OCI-LY7 (cell line): ENCODE data around the gene GEN1. TPM values are rescaled to one million over a fixed set of nuclear protein-coding genes. Genes with fewer than 3 reads are reported as not detected.

Experiments
- Bru-seq: library from RNA; stranded (reverse); fragments of 400-500 nt; gene quantifications from one replicate; lab custom pipeline; 2021; lab: Mats Ljungman, UMichigan
- BruChase-seq, 2 experiments: library from RNA; stranded (reverse); fragments of 400-500 nt; gene quantifications; one replicate each; lab custom pipeline; 2021; lab: Mats Ljungman, UMichigan
- BruUV-seq: library from RNA; stranded (reverse); fragments of 400-500 nt; replicated peaks from 2 replicates; lab custom pipeline; 2021; lab: Mats Ljungman, UMichigan
- CTCF ChIA-PET: fragments of 300-600 bp; sonication (Branson Sonifier 250); formaldehyde crosslinking; loops from one replicate; lab custom pipeline; 2022; ENCODE audit warnings: antibody characterized with exemption; ENCODE audit not compliant: unreplicated experiment; lab: Charles Lee
- POLR2A ChIA-PET: fragments of 300-600 bp; sonication (Branson Sonifier 250); formaldehyde crosslinking; loops from one replicate; lab custom pipeline; 2022; ENCODE audit warnings: antibody characterized with exemption; lab: Charles Lee
- DNase-seq: peaks from one replicate; pipeline ENCODE4 v3.0.0-alpha.2; 2015; ENCODE audit warnings: low spot score
- H2AFZ ChIP-seq: fragments of 200-600 bp; sonication (generic), shearing (Covaris generic); 2 replicates; pipeline ENCODE4 v1.6.1; 2014; ENCODE audit warnings: mild to moderate bottlenecking, antibody characterized with exemption, low read length, moderate library complexity
- H3K27ac ChIP-seq: fragments of 200-600 bp; sonication (generic); 2 replicates; pipeline ENCODE4 v1.5.1; 2014; ENCODE audit warnings: mixed run types, low read depth, mild to moderate bottlenecking, moderate library complexity, low read length, inconsistent platforms; ENCODE audit not compliant: poor library complexity, severe bottlenecking
- H3K36me3 ChIP-seq: fragments of 200-600 bp; sonication (generic); 2 replicates; pipeline ENCODE4 v1.6.1; 2014; ENCODE audit warnings: mild to moderate bottlenecking, antibody characterized with exemption, low read length, moderate library complexity, mixed read lengths; ENCODE audit not compliant: insufficient read depth
- H3K4me1 ChIP-seq: fragments of 200-600 bp; sonication (generic); 2 replicates; pipeline ENCODE4 v1.5.1; 2014; ENCODE audit warnings: mild to moderate bottlenecking, low read length; ENCODE audit not compliant: insufficient read depth, poor library complexity, severe bottlenecking
- H3K4me2 ChIP-seq: fragments of 200-600 bp; sonication (generic); 2 replicates; pipeline ENCODE4 v1.6.1; 2014; ENCODE audit warnings: mild to moderate bottlenecking, low read length
- H3K4me3 ChIP-seq: fragments of 200-600 bp; sonication (generic); 2 replicates; pipeline ENCODE4 v1.5.1; 2014; ENCODE audit warnings: mild to moderate bottlenecking, low read depth, low read length; ENCODE audit not compliant: poor library complexity, severe bottlenecking
- H3K79me2 ChIP-seq: fragments of 200-600 bp; sonication (generic); 2 replicates; pipeline ENCODE4 v1.6.1; 2016; ENCODE audit warnings: low read depth, mild to moderate bottlenecking, low read length, moderate library complexity, mixed read lengths; ENCODE audit not compliant: insufficient read depth
- H3K9me2 ChIP-seq: fragments of 200-600 bp; sonication (generic); 2 replicates; pipeline ENCODE4 v1.6.1; 2016; ENCODE audit warnings: mild to moderate bottlenecking, low read length, mixed read lengths; ENCODE audit not compliant: insufficient read depth
- H3K9me3 ChIP-seq: fragments of 200-600 bp; sonication (generic); 2 replicates; pipeline ENCODE4 v1.6.1; 2014; ENCODE audit warnings: mild to moderate bottlenecking, mixed run types, low read length, mixed read lengths
- H4K20me1 ChIP-seq: fragments of 200-600 bp; sonication (generic); 2 replicates; pipeline ENCODE4 v1.6.1; 2014; ENCODE audit warnings: mild to moderate bottlenecking, antibody characterized with exemption, low read length, moderate library complexity, mixed read lengths; ENCODE audit not compliant: insufficient read depth
- CTCF ChIP-seq: fragments of 200-600 bp; sonication (generic); conservative IDR thresholded peaks from 2 replicates; pipeline ENCODE4 v1.5.1; 2014; ENCODE audit warnings: mild to moderate bottlenecking, antibody characterized with exemption, low read length, moderate library complexity, mixed read lengths
- EZH2phosphoT487 ChIP-seq: fragments of 200-600 bp; sonication (generic); IDR thresholded peaks from 2 replicates; pipeline ENCODE4 v1.6.1; 2018; ENCODE audit warnings: low read depth, borderline replicate concordance, mild to moderate bottlenecking, mixed run types, antibody characterized with exemption, low read length, moderate library complexity, mixed read lengths
- intact Hi-C: fragments of 100-400 bp; cut with micrococcal nuclease; formaldehyde crosslinking; loops from one replicate; pipeline ENCODE4 v1.10.0; 2022; ENCODE audit not compliant: unreplicated experiment
- long read RNA-seq: library from polyadenylated mRNA; stranded (forward); transcript quantifications from one replicate; pipeline ENCODE4 v2.0.0, GENCODE V29; 2022
- total RNA-seq, 2 experiments: library from RNA; depleted of rRNA in 1 of 2; stranded (reverse); fragments of >200 nt in 1 of 2; shearing (Covaris generic) in 1 of 2; gene quantifications; 2 replicates each; pipeline ENCODE4 v1.2.3, GENCODE V29; 2014 to 2022

Gene GEN1
- total RNA-seq (2014; rRNA removed; shearing (Covaris generic)) (37.6 and 52.5 TPM in 2 replicates), total RNA-seq (2022) (101 and 112 TPM in 2 replicates), Bru-seq, nascent RNA (percentile 98 among the genes with signal in this experiment), BruChase-seq, experiment 1, labeled RNA remaining after a 6-hour chase (percentile 98 among the genes with signal in this experiment), BruChase-seq, experiment 2, labeled RNA remaining after a 2-hour chase (percentile 99 among the genes with signal in this experiment)
- long read RNA-seq, full-length matches to known transcripts, result 6 of 32 reads
- long read RNA-seq, partial matches to known transcripts, result 12 of 32 reads
- long read RNA-seq, other reads (novel, unspliced or antisense), result 14 of 32 reads

GRCh38 chr2:17753803-17754663, at the start of gene GEN1, which contains the start of gene SMC6:
Gene GEN1, plus strand, starts transcription at chr2:17754138. Its CDS starts 5,806 bp downstream, at chr2:17759944.
Gene SMC6, minus strand, starts transcription at chr2:17753810. Its CDS starts 7,864 bp downstream, at chr2:17745946.
- POLR2A ChIA-PET, result interaction anchor here (0.6 to 1.2 kb wide), 17 partner anchors 11 to 1127 kb away, joined by 3 to 7 read pairs (median 4); no protein-coding TSS in a partner anchor
- H3K36me3 ChIP-seq, result peaks cover 32% of the 10 kb centered on the region
- peak within 1 kb of the TSS; percentile 98 for H3K4me3 ChIP-seq
- H3K27ac ChIP-seq, result peak within 1 kb of the TSS; percentile 89
- peak within 1 kb of the TSS; percentile 58; the same call in 1 of the 2 replicates for H2AFZ ChIP-seq
- H3K4me2 ChIP-seq, result peak within 1 kb of the TSS; percentile 88
- peaks cover 90% of the 10 kb centered on the region for H3K79me2 ChIP-seq
- CTCF ChIA-PET, result interaction anchor here (0.7 kb wide), 1 partner anchor 45 kb away, joined by 3 read pairs; no protein-coding TSS in a partner anchor
- H3K9me3 ChIP-seq, result no peaks in the 10 kb centered on the region
- no peak for TF ChIP-seq CTCF
- TF ChIP-seq EZH2phosphoT487, result no peak
- peaks cover 40% of the 10 kb centered on the region for H4K20me1 ChIP-seq
- BruUV-seq, result no TSS peak
- peaks cover 52% of the 10 kb centered on the region for H3K4me1 ChIP-seq
- H3K9me2 ChIP-seq, result no peaks in the 10 kb centered on the region
- peak; percentile 97 for DNase-seq
- intact Hi-C loops, result loop anchor here (2.0 to 10.0 kb wide), 5 partner anchors 35 to 1127 kb away; partner anchors contain the start of gene RAD51AP2

GRCh38 chr2:17706845-17707244, 47.1 kb upstream of the GEN1 start:
- ChIA-PET POLR2A (interaction anchor here (1.0 to 1.4 kb wide), 2 partner anchors 10 to 27 kb away, joined by 3 read pairs; no protein-coding TSS in a partner anchor), CTCF (no interaction called here)
- intact Hi-C loops, result no loop called here
- Histone ChIP-seq H3K4me1 (no peaks in the 10 kb centered on the region), H3K4me3 (no peak overlapping the region), H3K79me2 (no peaks in the 10 kb centered on the region), H3K9me3 (no peaks in the 10 kb centered on the region), H3K9me2 (no peaks in the 10 kb centered on the region), H3K36me3 (peaks cover 88% of the 10 kb centered on the region), H3K27ac (no peak overlapping the region), H4K20me1 (no peaks in the 10 kb centered on the region), H3K4me2 (no peak overlapping the region), H2AFZ (no peak overlapping the region)
- BruUV-seq, result no TSS peak
- TF ChIP-seq EZH2phosphoT487 (no peak), CTCF (no peak)
- no peak for DNase-seq
